Peyer's patch (tissue), 4 donors: ENCODE results near the gene MAB21L4.

Experiments used
- POLR2A ChIP-seq, 2 donors: fragments of 450-650 bp; IDR thresholded peaks; one replicate each; pipeline ENCODE4 v1.5.1; 2017; ENCODE audit warnings: antibody characterized with exemption in 2 of 2, mild to moderate bottlenecking in 2 of 2, moderate library complexity in 2 of 2
- TF ChIP-seq, protein P1 (sequence below), 6 experiments: fragments of 450-650 bp in 4 of 6; fragments of 200-600 bp in 2 of 6; sonication (generic) in 1 of 6; IDR thresholded peaks; one replicate each; pipeline ENCODE4 v1.5.1; 2017 to 2019; ENCODE audit warnings: antibody characterized with exemption in 6 of 6, mild to moderate bottlenecking in 3 of 6, moderate library complexity in 1 of 6

DNA sequence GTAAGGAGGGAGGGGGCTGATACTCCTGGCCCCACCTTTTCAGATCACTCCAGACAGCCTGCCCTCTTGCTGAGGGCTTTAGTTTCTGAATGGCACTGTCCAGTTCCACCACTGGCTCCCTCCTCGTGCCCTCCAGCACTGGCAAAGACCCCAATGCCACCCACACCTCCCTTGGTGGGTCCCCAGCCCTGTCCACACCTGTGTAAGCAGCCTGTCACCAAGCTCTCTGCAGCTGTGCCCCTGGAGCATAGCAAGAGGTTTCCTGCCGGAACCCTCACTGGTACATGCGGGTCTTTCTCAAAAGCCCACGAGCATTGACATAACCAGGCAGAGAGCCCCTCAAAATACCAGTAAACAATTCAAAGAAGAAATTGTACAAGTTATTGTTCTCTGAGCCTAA, 58.3 kb downstream of the MAB21L4 start:
- TF ChIP-seq, protein P1, sequence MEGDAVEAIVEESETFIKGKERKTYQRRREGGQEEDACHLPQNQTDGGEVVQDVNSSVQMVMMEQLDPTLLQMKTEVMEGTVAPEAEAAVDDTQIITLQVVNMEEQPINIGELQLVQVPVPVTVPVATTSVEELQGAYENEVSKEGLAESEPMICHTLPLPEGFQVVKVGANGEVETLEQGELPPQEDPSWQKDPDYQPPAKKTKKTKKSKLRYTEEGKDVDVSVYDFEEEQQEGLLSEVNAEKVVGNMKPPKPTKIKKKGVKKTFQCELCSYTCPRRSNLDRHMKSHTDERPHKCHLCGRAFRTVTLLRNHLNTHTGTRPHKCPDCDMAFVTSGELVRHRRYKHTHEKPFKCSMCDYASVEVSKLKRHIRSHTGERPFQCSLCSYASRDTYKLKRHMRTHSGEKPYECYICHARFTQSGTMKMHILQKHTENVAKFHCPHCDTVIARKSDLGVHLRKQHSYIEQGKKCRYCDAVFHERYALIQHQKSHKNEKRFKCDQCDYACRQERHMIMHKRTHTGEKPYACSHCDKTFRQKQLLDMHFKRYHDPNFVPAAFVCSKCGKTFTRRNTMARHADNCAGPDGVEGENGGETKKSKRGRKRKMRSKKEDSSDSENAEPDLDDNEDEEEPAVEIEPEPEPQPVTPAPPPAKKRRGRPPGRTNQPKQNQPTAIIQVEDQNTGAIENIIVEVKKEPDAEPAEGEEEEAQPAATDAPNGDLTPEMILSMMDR (IDR thresholded peaks at IDR 0.05) = no peak
- no peak for TF ChIP-seq POLR2A (IDR thresholded peaks at IDR 0.05)
